NK-92 (cell line): ENCODE data around the gene SPAG17.

ENCODE experiments used
- DNase-seq: peaks from one replicate; lab custom pipeline; 2025; ENCODE audit not compliant: unreplicated experiment; lab: John Stamatoyannopoulos, UW

The SPAG17 gene

DNA sequence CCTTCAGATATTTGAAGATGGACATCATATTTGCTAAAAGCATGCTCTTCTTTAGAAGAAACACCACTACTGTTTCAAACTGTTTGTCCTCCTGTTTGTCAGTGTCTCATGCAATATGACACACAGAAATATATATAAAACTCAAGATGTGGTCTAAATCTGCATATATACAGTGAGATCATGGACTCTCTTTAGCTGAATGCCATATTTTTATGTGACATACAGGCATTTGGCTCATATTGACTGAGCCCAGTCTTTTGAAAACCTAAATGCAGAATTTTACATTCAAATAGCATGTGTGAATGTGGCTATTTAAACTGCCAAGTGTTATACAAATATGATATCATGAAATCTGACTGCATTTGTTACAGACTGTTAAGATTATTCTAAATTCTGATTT is 274.0 kb downstream of the SPAG17 start:
- DNase-seq: no peak

DNA sequence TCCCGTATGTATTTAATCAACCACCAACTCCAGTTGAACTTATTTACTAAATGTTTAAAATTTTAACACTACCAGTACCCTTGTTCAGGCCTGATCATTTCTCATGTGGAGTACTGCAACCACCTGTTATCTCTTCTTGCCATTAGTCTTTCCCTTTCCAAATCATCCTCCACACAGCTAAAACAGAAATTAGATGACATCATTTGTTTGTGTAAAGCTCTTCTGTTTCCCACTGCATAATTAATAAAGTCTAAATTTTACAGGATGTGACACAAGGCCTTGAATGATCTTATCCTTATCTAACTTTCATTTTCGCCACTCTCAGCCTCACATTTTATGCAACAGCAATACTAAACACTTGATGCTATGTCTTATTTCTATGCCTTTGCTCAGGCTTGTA is 280.0 kb downstream of the SPAG17 start:
- DNase-seq: no peak

DNA sequence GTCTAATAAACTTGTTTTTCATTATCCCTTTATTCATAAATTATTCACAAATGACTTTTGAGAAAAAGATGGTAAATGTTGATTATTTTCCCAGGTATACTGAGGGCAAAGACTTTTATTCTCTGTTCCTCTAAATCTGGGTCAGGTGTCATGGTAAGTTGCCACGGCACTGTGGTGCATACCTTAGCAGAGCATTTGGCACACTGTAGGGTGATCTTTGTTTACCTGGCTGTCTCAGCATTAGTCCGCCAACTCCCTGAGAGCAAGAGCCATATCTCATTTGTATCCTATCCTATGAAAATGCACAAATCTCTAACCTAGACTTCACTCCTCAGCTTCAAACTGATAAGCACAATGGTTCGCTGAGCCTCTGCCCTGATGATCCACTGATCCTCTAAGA is 280.5 kb downstream of the SPAG17 start:
- DNase-seq: no peak
